RWPE2 (cell line): ENCODE results near the gene TIMM44.

Experiments
- ATAC-seq: fragments of 200-7000 bp; cut with Tn5 transposase; 3 replicates; pipeline ENCODE4 v1.9.1; 2021; ENCODE audit warnings: low read depth
- DNase-seq: peaks from one replicate; pipeline ENCODE4 v3.0.0-alpha.2; 2020; ENCODE audit warnings: low spot score
- H3K27ac ChIP-seq: fragments of 450-650 bp; 2 replicates; pipeline ENCODE4 v1.5.1; 2017; ENCODE audit warnings: mild to moderate bottlenecking; ENCODE audit not compliant: poor library complexity, severe bottlenecking
- H3K27me3 ChIP-seq: fragments of 250-450 bp; sonication (Bioruptor Pico); 2 replicates; pipeline ENCODE4 v1.5.1; 2021; ENCODE audit warnings: mild to moderate bottlenecking, moderate library complexity; ENCODE audit not compliant: insufficient read depth, poor library complexity, severe bottlenecking
- H3K36me3 ChIP-seq: fragments of 250-450 bp; sonication (Bioruptor Pico); 2 replicates; pipeline ENCODE4 v1.5.1; 2020; ENCODE audit warnings: low read depth, mild to moderate bottlenecking, moderate library complexity
- H3K4me1 ChIP-seq: fragments of 250-450 bp; sonication (Bioruptor Pico); 2 replicates; pipeline ENCODE4 v1.5.1; 2021; ENCODE audit warnings: mild to moderate bottlenecking, moderate library complexity; ENCODE audit not compliant: insufficient read depth, poor library complexity, severe bottlenecking
- H3K4me3 ChIP-seq: fragments of 250-450 bp; sonication (Bioruptor Pico); 2 replicates; pipeline ENCODE4 v1.5.1; 2021; ENCODE audit warnings: mild to moderate bottlenecking, moderate library complexity; ENCODE audit not compliant: severe bottlenecking
- H3K9me3 ChIP-seq: fragments of 250-450 bp; sonication (Bioruptor Pico); 2 replicates; pipeline ENCODE4 v1.5.1; 2021; ENCODE audit warnings: mild to moderate bottlenecking, moderate library complexity; ENCODE audit not compliant: severe bottlenecking
- CTCF ChIP-seq: fragments of 450-650 bp; IDR thresholded peaks from one replicate; pipeline ENCODE4 v1.5.1; 2017; ENCODE audit warnings: mild to moderate bottlenecking, moderate library complexity; ENCODE audit not compliant: poor library complexity, severe bottlenecking

The TIMM44 gene

GRCh38 chr19:7971553-7972520 is 28.4 kb upstream of the TIMM44 start:
- no peaks in the 10 kb centered on the region for H3K9me3 ChIP-seq
- DNase-seq (peak; percentile 46), ATAC-seq (no peak)
- no peak overlapping the region for H3K4me3 ChIP-seq
- no peaks in the 10 kb centered on the region for H3K4me1 ChIP-seq
- H3K36me3 ChIP-seq, result peaks cover 49% of the 10 kb centered on the region
- H3K27ac ChIP-seq, result no peak overlapping the region
- no peaks in the 10 kb centered on the region for H3K27me3 ChIP-seq
- no peak for TF ChIP-seq CTCF

- H3K36me3 ChIP-seq, result peaks cover 58% of the 10 kb centered on the region
- ATAC-seq, result peak; percentile 60; the same call in 2 of the 3 replicates
- no peak overlapping the region for H3K4me3 ChIP-seq
- no peaks in the 10 kb centered on the region for H3K9me3 ChIP-seq
- no peak for DNase-seq
- peak; percentile 78 for TF ChIP-seq CTCF
- no peaks in the 10 kb centered on the region for H3K4me1 ChIP-seq
- no peak overlapping the region for H3K27ac ChIP-seq
- H3K27me3 ChIP-seq, result no peaks in the 10 kb centered on the region
These were observed 27.4 kb upstream of the TIMM44 start for GRCh38 chr19:7970716-7971448.

- Histone ChIP-seq H3K4me3 (no peak overlapping the region), H3K27ac (no peak overlapping the region), H3K9me3 (no peaks in the 10 kb centered on the region)
These were observed 26.1 kb upstream of the TIMM44 start for GRCh38 chr19:7969555-7969939.

GRCh38 chr19:7968796-7969554 is 25.5 kb upstream of the TIMM44 start:
- TF ChIP-seq CTCF, result no peak
- no peaks in the 10 kb centered on the region for H3K9me3 ChIP-seq
- DNase-seq (no peak), ATAC-seq (no peak)
- H3K27me3 ChIP-seq, result no peaks in the 10 kb centered on the region
- H3K4me3 ChIP-seq, result no peak overlapping the region
- H3K4me1 ChIP-seq, result no peaks in the 10 kb centered on the region
- H3K27ac ChIP-seq, result no peak overlapping the region
- peaks cover 71% of the 10 kb centered on the region for H3K36me3 ChIP-seq

More at GRCh38 chr19:7969555-7969939, 26.1 kb upstream of the TIMM44 start:
- H3K27me3 ChIP-seq, result no peaks in the 10 kb centered on the region
- H3K36me3 ChIP-seq, result peaks cover 69% of the 10 kb centered on the region
- TF ChIP-seq CTCF, result no peak
- no peaks in the 10 kb centered on the region for H3K4me1 ChIP-seq
- DNase-seq (no peak), ATAC-seq (no peak)
